HG02642 (cell line): ENCODE measurements around the gene PBLD.
"Not testable (repeated sequence)": the region's sequence is repeated elsewhere in the genome, so short reads cannot be mapped to it uniquely, and the experiment has no call there.

Experiments used
- ATAC-seq: cut with Tn5 transposase; IDR thresholded peaks from one replicate; pipeline ENCODE4 v1.9.1; 2021; ENCODE audit warnings: mild to moderate bottlenecking; ENCODE audit not compliant: unreplicated experiment, poor library complexity

Gene PBLD

DNA sequence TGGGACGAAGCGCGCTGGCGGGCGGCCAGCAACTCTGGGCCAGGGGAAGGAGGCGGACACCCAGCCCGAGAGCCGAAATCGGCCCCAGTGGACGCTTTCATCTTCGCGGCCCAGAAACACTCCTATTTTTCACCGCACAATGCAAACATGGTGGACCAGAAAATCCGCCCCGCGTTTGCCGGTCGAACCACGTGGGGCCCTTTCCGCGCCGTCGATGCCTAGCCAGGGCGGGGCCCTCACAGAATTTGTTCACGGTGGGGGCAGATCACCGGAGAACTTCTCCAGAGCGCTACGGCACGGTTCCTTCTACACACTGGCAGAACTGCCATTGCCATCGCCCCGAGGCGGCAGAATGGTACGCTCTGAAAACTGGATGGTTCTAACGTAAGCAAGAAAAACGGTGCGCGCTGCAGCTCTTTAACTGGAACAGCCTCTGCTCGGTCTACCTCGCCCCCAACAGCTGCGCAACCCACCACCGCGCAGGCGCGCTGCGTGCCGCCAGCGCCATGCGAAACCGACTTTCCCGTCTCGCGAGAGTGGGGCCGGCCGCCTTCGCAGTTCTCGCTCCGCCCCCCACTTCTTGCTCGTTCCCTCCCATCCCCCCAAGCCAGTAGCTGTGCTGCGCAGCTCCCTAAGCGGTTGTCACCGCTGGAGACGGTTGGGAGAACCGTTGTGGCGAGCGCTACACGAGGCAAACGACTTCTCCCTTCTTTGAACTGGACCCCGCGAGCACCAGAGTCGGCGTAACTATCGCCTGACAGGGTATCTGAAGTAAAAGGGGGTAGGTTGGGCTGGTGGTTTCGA lies 1.1 kb downstream of the PBLD start, which contains the start of gene HNRNPH3:
Gene HNRNPH3, plus strand, starts transcription at position 610 of the 804 bp plus-strand sequence. CDS start 5,158 bp downstream, outside the sequence.
- ATAC-seq: peak; percentile 84

DNA sequence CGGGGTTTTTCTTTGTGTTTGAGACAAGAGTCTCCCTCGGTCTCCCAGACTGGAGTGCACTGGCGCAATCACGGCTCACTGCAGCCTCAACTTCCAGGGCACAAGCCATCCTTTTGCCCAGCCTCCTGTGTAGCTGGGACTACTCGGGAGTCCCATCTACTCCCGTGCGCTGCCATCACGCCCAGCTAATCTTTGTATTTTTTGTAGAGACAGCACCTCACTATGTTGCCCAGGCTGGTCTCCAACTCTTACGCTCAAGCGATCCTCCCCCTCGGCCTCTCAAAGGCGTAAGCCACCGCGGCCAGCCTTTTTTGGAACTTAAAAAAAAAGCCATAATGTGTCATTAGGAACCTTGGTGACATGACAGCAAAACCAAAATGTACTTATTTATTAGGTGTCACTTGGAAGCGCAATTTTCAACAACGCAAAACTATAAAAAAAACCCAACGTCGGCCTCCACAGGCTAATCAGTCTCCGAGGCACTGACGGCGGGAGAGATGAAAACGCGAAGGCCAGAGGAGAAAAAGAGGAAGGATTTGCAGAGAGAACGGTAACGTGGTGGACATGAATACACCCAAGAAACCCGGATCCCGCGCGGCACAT lies 1.8 kb downstream of the PBLD start:
- no peak for ATAC-seq

DNA sequence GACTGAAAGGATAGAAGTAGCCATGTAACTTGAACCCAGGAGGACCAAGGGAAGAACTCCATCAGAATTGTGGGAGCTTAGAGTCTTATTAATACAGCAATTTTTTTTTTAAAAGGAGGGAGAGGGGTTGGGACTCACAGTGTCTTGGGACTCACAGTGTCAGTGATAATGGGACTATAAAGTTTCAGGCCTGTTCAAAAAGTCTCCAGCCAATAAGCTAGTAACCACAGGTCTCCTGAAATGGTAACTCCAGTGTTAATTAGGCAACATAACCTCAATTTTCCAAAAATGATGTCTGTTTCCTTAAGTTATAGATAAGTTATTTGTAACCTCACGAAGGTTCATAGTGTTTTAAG lies 3.2 kb downstream of the PBLD start:
- no peak for ATAC-seq

DNA sequence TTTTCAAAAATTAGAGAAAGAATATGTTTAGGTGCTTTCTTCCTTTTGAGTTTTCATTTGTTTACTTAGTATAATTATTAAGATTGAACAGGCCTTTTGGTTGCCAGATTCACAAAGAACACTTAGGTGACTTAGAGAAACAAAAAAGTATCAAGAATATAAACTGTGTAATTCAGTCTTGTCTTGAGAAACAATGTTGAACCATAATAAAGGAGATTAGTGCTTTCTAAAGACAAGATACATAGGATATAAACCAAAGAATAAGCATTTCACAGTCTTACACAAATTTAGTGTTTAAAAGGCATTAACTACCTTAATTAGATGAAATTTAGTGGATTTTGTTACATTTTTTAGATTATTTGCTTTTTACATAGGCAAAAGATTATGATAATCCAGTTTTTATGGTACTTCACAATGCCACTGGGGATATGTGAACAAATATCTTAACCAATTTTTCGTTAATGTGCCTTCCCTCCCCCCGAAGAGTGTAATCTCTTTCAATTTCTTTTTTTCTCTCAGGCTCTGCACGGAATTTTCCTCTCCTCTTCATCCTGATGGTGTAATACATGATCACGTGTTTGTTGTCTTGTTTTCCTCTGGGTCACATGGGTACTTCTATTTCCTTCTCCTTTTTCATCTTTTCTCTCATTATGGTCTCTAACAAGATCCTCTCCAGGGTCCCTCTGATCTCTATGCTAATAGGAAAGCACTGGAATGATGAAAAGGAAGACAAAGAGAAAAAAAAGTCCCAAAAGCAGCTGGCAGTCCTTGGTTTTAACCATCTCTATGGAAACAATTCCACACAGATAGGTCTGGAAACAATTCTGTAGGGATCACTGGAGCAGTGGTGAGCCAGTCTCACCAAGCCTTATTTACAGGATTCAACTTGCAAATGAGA lies 4.6 kb downstream of the PBLD start:
- ATAC-seq: no peak

DNA sequence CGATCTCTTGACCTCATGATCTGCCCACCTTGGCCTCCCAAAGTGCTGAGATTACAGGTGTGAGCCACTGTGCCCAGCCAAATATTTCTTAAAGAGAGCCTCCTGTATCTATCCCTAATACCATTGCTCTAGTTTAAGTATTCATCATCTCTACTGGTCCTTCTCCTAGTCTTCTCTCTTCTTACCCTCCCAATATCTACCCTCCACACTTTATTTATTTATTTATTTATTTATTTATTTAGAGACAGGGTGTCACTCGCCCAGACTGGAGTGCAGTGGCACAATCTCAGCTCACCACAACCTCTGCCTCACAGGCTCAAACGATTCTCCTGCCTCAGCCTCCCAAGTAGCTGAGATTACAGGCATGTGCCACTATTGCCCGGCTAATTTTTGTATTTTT lies 8.3 kb downstream of the PBLD start:
- ATAC-seq: not testable (repeated sequence)

DNA sequence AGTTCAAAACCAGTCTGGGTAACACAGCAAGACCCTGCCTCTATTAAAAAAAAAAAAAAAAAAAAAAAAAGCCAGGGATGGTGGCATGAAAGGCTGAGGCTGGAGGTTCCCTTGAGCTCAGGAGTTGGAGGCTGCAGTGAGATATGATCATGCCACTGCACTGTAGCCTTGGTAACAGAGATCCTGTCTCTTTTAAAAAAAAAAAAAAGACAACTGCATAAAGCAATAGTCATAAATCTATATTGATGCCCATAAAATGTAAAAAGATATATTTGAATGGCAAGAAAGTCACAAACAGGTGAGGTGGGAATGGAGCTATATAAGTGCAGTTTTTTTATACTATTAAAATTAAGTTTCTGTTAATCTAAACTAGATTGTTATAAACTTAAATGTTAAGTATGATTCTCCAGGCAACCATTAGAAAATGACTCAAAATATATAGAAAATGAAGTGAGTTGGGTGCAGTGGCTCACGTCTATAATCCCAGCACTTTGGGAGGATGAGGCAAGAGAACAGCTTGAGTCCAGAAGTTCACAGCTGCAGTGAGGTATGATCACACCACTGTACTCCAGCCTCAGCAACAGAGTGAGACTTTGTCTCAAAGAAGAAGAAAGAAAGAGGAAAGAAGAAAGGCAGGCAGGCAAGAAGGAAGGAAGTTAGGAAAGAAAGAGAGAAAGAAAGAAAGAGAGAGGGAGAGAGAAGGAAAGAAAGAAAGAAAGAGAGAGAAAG lies 14.2 kb downstream of the PBLD start:
- no peak for ATAC-seq

DNA sequence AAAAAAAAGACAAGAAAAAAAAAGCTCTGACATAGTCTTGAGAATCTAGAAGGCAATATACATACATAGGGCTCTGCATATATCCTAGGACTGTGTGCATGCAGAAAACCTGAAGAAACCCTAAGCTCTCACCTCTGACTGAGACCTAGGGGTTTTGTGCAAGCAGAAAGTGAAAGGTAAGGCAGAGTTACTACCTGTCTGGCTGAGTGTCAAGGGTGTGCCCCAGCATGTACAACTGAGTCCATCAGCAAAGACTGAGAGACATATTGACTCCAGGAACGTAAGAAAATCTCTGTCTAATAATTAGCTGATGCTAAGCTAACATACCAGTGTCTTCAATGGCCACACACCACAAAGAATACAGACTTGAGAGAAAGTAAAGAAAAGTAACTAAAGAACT lies 17.1 kb downstream of the PBLD start:
- ATAC-seq: no peak

DNA sequence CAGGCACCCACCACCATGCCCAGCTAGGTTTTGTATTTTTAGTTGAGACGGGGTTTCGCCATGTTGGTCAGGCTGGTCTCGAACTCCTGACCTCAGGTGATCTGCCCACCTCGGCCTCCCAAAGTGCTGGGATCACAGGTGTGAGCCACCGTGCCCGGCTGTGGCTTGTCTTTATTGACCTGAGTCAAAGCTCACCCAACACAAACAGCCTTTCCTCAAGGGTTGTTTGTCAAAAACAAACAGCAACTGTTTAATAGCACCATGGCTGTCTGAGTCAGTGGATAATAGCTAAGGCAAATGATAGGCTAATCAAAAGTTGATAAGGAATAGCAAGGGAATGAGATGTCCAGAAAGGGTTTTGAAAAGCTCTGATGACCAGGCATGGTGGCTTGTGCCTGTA lies 17.8 kb downstream of the PBLD start:
- not testable (repeated sequence) for ATAC-seq

DNA sequence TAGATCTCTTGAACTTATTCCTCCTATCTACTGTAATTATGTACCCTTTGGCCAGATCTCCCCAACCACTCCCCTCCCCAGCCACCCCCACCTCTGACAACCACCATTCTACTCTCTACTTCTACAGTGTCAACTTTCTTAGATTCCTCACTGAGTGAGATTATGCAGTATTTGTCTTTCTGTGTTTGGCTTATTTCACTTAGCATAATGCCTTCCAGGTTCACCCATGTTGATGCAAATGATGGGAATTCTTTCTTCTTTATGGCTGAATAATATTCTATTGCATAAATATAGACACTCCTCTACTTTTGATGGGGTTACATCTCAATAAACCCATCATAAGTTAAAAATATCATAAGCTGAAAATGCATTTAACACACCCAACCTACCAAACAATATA lies 22.2 kb downstream of the PBLD start:
- no peak for ATAC-seq

DNA sequence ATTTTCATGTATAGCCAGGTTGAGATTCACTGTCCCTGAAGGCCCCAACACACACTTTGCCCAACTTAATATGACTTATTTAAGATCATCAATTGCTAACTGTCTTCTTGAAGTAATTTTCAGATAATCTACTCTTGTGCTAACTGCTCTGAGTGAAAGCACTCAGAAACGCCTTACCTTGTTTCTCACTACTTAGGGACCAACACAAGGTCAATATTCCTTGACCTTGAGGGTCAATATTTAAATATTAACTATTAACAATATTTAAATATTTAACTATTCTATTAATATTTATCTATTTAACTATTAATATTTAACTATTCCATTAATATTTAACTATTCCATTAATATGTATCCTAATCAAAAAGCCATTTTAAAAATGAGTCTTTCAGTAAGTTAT lies 26.9 kb downstream of the PBLD start:
- no peak for ATAC-seq

DNA sequence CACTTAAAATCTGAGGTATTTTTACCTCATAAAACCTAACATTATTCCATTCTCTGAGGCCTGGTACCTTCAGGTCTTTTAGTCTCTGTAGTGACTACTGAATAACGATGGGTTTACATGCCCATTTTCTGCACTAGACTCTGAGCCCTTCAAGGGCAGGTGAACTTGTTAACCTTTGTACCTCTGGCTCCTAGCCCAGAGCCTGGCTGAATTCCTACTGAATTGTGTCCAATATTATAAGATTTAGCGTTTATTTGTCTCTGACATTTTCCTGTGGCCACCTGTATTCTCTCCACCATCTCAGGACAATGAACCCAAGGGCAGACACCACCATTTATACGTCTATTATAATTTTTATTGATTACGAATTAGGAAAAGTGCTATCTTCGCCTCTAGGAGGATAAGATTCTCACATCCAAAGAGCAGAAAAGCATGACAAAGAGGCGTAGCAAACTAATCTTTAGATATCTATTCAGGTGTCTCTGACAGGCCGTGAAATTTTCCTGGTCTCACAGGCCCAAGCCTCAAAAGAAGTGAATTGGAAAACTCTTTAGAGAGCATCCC lies 28.8 kb downstream of the PBLD start:
- ATAC-seq: no peak

DNA sequence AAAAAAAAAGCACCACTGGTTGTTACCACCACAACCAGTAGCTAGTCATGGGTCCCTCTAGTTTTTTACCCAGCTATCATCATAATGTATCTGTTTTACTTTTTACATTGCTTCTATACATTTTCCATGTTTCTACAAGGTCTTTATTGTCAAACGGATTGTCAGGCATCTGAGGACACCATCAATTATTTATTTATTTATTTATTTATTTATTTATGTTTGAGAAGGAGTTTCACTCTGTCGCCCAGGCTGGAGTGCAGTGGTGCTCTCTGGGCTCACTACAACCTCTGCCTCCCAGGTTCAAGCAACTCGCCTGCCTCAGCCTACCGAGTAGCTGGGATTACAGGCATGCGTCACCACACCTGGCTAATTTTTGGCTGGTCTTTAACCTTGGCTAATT lies 29.9 kb downstream of the PBLD start:
- no peak for ATAC-seq

DNA sequence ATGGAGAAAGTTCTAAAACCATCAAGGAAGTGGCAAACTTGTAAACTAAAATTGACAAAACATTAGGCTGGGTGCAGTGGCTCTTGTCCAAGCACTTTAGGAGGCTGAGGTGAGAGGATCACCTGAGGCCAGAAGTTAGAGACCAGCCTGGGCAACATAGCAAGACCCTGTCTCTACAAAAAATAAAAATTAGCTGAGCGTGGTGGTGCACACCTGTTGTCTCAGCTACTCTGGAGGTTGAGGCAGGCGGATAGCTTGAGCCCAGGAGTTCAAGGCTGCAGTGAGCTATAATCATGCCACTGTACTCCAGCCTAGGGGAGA lies 30.3 kb downstream of the PBLD start:
- no peak for ATAC-seq

DNA sequence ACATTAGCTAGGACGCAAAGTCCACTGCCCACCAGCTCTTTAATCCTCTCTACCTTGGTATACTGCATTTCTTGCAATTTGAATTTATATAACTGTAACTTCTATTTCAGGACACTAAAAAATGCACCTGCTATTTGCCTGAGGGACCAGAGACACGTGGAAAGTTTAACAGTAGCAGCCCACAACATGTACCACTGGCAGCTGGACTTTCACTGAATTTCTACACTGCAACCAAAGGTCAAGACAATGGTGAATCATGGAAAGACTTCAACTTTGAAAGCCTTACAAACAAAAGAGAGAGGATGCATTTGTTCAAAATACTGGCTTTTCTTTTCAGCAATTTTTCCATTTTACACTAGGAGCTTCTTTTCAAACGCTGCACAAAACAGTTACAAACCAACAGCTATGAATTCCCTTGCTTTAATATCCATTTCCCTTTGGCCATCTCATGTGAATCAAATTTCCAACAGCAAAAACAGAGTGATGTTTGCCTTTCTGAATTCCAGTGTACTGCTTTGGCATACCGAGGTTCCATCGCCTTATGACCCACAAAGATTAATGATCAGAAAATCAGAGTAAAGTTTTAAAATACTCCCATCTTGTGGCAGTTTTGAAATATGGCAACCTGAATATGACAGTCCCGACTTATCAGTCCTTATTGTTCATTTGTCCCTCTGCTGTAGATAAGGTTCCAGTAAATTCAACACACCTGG lies 30.8 kb downstream of the PBLD start:
- no peak for ATAC-seq

DNA sequence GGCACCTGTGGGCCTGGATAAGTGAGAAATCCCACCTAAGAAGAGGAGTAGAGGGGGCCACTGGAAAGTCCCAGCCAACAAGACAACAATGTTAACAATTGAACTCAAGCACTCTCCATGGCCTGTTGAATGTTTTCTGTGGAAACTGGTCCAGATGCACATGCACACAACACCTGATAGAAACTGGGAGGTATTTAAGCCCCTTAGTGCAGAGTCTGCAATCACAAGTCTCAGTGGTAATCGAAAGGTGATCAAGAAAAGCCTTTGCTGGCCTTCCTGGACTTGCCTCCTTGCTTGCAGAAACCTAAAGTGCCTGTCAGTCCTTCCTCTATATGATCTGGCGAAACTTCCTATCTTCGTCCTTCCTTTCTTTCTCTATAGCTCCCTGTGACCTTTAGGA lies 31.4 kb downstream of the PBLD start:
- ATAC-seq: no peak

DNA sequence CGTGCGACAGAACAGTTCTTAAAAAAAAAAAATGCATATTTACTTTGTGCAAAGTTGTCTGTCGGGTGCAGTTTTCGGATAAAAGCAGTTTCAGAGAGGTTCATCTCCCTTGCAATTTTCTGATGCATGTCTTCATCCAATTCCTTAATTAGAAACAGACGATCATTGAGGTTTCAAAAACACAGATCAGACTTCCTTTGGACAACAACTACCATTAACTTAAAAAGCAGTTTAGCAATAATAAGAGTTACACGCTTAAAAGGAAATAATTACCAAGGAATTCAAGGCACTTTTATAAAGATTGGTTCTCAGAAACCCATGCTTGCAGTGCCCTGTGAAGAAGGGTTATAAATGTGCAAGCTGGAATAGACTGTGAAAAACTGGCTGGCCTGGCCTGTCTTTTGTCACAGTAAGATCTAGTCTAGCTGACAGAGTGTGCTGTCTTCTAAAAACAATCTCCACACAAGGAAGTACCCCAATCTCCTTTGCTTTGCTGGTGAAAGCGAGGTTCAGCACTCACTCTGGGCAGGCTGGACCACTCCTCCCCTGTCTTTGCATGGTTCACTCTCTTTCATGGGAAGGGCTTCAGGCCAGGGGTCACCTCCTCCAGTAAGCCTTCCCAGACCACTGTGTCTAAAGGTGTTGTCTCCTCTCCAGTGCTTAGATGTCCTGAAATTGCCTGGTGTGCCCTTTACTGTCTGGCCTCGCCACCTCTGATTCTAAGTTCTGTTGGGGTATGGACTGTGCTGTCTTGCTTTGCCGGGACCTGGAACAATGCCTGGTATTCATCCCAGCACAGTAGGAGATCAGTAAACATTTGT lies 35.7 kb downstream of the PBLD start:
- no peak for ATAC-seq

DNA sequence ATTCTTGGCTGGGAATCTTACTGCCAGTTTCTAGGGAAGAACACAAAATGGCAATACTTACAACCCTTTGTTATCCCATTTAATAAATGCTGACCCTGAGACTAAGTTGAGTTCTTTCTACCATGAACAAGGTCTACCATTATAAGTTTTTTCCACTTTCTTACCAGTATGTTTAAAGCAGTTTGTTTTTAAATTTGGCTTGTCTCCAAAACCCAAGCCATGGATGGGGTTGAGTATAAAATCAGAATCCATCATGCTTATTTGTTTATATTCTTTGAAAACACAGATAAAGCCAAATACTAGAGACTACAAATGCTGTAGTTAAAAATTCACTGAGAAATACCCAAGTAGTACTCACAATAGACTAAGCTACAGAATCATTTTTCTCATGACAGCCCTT lies 42.0 kb downstream of the PBLD start:
- ATAC-seq: no peak

DNA sequence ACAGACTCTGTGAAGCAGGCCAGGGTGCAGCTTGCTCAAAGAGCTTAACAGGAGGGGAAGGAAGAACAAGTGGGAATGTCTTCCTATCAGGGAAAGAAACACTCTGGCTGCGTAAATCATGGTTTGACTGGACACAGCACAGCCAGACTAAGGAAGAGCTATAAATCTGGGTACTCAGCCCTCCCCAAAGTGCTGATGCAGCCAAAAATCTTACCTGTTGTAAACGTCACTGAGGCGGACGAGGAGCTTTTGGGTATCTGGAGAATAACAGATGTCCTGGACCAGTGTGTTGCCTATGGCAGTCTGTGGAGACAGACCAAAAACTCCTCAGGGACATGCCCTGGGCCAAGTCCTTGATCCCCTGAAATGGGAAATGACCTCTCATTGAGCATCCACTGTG lies 44.0 kb downstream of the PBLD start:
- no peak for ATAC-seq
